HUDEP-2 (cell line): ENCODE data around the gene CASKIN2.

ENCODE experiments used
- DNase-seq, 76 experiments: peaks; one replicate each; lab custom pipeline; 2025; ENCODE audit not compliant: unreplicated experiment in 76 of 76; lab: John Stamatoyannopoulos, UW

Gene CASKIN2

GRCh38 chr17:75549246-75550138, 34.2 kb upstream of the CASKIN2 start:
- peak in 29 of 76 experiments; percentile 4 to 34 (median 19) for DNase-seq

- no peak for DNase-seq
Measured at GRCh38 chr17:75548813-75549212, 33.5 kb upstream of the CASKIN2 start.

- DNase-seq = no peak
Measured at GRCh38 chr17:75547091-75547490, 31.8 kb upstream of the CASKIN2 start.

- DNase-seq = no peak
Measured at GRCh38 chr17:75546181-75546580, 30.8 kb upstream of the CASKIN2 start.

GRCh38 chr17:75544250-75544649, 28.9 kb upstream of the CASKIN2 start:
- DNase-seq = no peak

GRCh38 chr17:75542728-75543336, 27.5 kb upstream of the CASKIN2 start:
- DNase-seq = no peak

- no peak for DNase-seq
Measured at GRCh38 chr17:75542229-75542628, 26.9 kb upstream of the CASKIN2 start.

- peak in 1 of 76 experiments; percentile 1 for DNase-seq
Measured at GRCh38 chr17:75540923-75541503, 25.7 kb upstream of the CASKIN2 start.

- DNase-seq = no peak
Measured at GRCh38 chr17:75539967-75540729, 24.8 kb upstream of the CASKIN2 start.

- DNase-seq = no peak
Measured at GRCh38 chr17:75536366-75536765, 21.0 kb upstream of the CASKIN2 start.

GRCh38 chr17:75535871-75536270, 20.5 kb upstream of the CASKIN2 start:
- no peak for DNase-seq

- DNase-seq = peak in 72 of 76 experiments; percentile 5 to 84 (median 63)
Measured at GRCh38 chr17:75535119-75535537, 19.8 kb upstream of the CASKIN2 start.

- no peak for DNase-seq
Measured at GRCh38 chr17:75531721-75532072, 16.4 kb upstream of the CASKIN2 start.

GRCh38 chr17:75530837-75531720, 15.7 kb upstream of the CASKIN2 start:
- DNase-seq = no peak

GRCh38 chr17:75526555-75527270, 11.4 kb upstream of the CASKIN2 start:
- DNase-seq = no peak

- DNase-seq = no peak
Measured at GRCh38 chr17:75525806-75526554, 10.6 kb upstream of the CASKIN2 start.

GRCh38 chr17:75524970-75525805, 9.9 kb upstream of the CASKIN2 start, which contains the start of gene LLGL2:
TSS of gene LLGL2 (plus strand) at chr17:75525697. CDS start at chr17:75543427, 17,730 bp downstream.
- peak in 68 of 76 experiments; percentile 11 to 75 (median 56) for DNase-seq
